ENCODE results near the gene PUM1.

PUM1 gene

DNA sequence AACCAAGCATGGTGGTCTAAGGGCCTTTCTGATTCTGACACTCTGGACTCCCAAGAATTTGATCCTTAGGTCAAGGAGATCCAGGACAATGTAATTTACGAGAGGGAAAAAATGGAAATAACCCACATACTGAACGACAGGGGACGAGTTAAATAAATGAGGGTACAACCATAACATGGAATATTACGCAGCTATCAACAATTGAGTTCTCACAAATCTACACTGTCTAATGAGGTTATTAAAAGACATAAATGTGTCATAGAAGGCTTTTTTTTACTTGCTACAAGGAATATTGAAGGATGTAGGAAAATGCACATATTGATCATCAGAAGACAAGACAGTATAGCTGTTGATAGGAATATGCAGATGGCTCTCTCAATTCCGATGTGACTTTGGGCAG is 180.8 kb downstream of the PUM1 start:
- no peak for DNase-seq

DNA sequence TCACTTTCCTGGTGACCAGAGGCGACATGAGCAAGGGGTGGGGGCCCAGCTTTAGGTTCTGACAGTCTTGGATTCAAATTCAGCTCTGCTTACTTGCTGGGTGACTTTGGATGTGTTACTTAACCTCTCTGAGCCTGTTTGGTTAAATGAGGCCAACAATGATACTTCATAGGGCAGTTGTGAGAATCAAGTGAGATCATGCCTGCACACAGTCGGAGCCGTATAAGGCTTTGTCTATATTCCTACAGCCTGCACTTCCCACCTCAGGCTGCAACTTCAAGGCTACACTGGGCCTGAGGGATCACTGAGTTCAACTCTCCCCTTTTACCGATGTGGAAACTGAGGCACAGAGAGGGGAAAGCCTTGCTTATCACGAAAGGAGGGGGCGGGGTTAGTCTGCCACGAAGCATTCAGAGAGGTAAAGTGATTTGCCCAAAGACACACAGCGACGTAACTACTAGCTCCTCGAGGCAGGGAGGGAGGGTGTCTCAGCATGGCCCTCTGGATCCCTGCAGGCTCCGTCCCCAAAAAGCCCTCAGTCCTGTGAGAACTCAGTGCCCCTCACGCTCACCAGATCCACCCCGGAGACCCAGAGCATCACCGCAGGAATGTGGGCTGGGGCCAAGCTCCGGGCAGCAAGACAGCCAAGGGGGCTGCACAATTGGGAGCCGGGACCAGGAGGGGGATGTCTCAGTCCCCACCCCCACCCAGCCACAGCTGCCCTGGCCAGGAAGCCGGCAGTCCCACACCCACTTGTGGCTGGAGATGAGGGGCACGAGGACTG is 181.9 kb downstream of the PUM1 start:
- H3K27ac ChIP-seq, result no peak overlapping the region
- DNase-seq, result no peak
- in situ Hi-C loops (cut with HindIII; ENCODE audit: low pct_ligation_motif_present, low sequenced_read_pairs), result no loop called here

More for the DNA sequence above, 180.8 kb downstream of the PUM1 start:
- Histone ChIP-seq H3K36me3 (replicated peaks) (no peaks in the 10 kb centered on the region), H3K4me3 (ENCODE audit: low read depth, low read length) (no peak overlapping the region), H3K27ac (no peak overlapping the region), H3K27me3 (replicated peaks) (no peaks in the 10 kb centered on the region)
- in situ Hi-C loops (cut with HindIII; ENCODE audit: low pct_ligation_motif_present, low sequenced_read_pairs), result no loop called here
- TF ChIP-seq, protein P1, sequence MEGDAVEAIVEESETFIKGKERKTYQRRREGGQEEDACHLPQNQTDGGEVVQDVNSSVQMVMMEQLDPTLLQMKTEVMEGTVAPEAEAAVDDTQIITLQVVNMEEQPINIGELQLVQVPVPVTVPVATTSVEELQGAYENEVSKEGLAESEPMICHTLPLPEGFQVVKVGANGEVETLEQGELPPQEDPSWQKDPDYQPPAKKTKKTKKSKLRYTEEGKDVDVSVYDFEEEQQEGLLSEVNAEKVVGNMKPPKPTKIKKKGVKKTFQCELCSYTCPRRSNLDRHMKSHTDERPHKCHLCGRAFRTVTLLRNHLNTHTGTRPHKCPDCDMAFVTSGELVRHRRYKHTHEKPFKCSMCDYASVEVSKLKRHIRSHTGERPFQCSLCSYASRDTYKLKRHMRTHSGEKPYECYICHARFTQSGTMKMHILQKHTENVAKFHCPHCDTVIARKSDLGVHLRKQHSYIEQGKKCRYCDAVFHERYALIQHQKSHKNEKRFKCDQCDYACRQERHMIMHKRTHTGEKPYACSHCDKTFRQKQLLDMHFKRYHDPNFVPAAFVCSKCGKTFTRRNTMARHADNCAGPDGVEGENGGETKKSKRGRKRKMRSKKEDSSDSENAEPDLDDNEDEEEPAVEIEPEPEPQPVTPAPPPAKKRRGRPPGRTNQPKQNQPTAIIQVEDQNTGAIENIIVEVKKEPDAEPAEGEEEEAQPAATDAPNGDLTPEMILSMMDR (IDR thresholded peaks at IDR 0.05; ENCODE audit: low read depth, low read length, missing control alignments), result no peak

DNA sequence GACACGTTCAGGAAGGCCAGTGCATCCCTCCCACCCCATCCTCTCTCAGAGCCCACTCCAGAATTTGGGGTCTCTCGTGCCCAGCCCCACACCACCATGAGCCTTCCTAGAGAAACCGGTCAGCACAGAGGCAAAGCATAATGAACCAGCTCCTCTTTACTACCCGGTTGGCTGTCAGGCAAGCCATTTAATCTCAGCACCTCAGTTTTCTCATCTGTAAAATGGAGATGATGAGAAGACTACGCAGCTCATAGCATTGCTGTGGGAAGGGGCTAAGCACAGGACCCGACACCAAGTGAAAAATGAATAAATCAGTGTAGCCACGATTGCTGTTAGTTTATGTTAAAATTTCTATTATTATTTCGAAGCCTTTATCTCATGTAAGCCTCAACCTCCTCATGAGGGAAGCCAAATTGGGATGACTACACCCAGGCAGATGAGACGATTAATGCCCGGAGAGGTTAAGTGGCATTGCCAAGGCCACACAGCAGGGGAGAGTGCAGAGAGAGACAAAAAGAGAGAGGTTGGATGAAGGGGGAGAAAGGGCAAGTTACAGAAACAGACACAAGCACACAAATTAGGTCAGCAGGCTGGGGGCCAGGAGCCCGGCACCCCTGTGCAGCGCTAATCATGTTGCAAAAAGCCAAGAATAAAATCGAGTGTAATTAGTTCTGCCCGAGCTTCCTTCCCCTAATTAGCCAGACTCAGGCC is 182.7 kb downstream of the PUM1 start:
- in situ Hi-C loops (cut with HindIII; ENCODE audit: low pct_ligation_motif_present, low sequenced_read_pairs), result no loop called here
- Histone ChIP-seq H3K36me3 (replicated peaks) (no peaks in the 10 kb centered on the region), H3K4me3 (ENCODE audit: low read depth, low read length) (no peak overlapping the region), H3K27me3 (replicated peaks) (no peaks in the 10 kb centered on the region), H3K27ac (no peak overlapping the region)
- DNase-seq, result no peak
- TF ChIP-seq, protein P1 (IDR thresholded peaks at IDR 0.05; ENCODE audit: low read depth, low read length, missing control alignments), result no peak

More for the DNA sequence above, 181.9 kb downstream of the PUM1 start:
- TF ChIP-seq, protein P1 (IDR thresholded peaks at IDR 0.05; ENCODE audit: low read depth, low read length, missing control alignments), result no peak
- Histone ChIP-seq H3K4me3 (ENCODE audit: low read depth, low read length) (no peak overlapping the region), H3K27me3 (replicated peaks) (no peaks in the 10 kb centered on the region), H3K36me3 (replicated peaks) (no peaks in the 10 kb centered on the region)

Data from brain microvascular endothelial cell (primary cell).